ENCODE data around the gene RBM33. TPM values are rescaled to one million over a fixed set of nuclear protein-coding genes. Genes with fewer than 3 reads are reported as not detected.

RBM33 gene
- total and polyA plus RNA-seq, 10 of the 15 experiments (the other 5 are each of a cell fraction or from before 2014, with no cell fraction given): 4.7 to 67.2 (median 24.3) TPM

DNA sequence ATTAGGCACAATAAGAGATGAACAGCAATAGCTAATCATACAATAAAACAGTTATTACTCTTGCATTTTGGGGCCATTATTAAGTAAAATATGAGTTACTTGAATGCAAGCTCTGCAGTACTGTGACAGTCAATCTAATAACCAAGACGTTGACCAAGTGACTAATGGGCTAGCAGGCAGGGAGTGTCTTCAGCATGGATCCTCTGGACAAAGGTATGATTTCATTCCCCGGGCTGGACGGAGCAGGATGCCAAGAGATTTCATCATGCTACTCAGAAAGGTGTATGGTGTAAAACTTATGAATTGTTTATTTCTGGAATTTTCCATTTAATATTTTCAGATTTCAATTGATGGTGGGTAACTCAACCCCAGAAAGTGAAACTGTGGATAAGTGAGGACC, 86.9 kb downstream of the RBM33 start:
- ATAC-seq (no peak), FAIRE-seq (no peak), DNase-seq (ENCODE audit: low read depth, low spot score) (no peak)
- Histone ChIP-seq H3K4me1 (ENCODE audit: control insufficient read depth, insufficient read depth, low read length) (peaks cover 16% of the 10 kb centered on the region), H3K79me2 (ENCODE audit: control insufficient read depth, insufficient read depth, low read length) (peaks cover 31% of the 10 kb centered on the region), H3K9me3 (replicated peaks; ENCODE audit: control insufficient read depth, insufficient read depth, low read length) (no peaks in the 10 kb centered on the region; the same call in none of the 3 replicates), H4K20me1 (ENCODE audit: control insufficient read depth, insufficient read depth) (no peaks in the 10 kb centered on the region), H3K27ac (ENCODE audit: control insufficient read depth, insufficient read depth) (no peak overlapping the region), H3K36me3 (ENCODE audit: control insufficient read depth in 2 of 2, insufficient read depth in 2 of 2, low read length in 1 of 2) (peaks cover 12 to 32% of the 10 kb centered on the region in 2 experiments), H2AFZ (ENCODE audit: control insufficient read depth, low read depth, low read length) (no peak overlapping the region), H3K4me3 (no peak overlapping the region), H3K27me3 (replicated peaks in 1 of 2; ENCODE audit: control insufficient read depth in 2 of 2, insufficient read depth in 2 of 2, low read length in 1 of 2) (no peaks in the 10 kb centered on the region), H3K4me2 (ENCODE audit: control insufficient read depth, insufficient read depth) (no peak overlapping the region), H3K9ac (ENCODE audit: control insufficient read depth, insufficient read depth, low read length) (no peak overlapping the region)
- TF ChIP-seq KDM1A (IDR thresholded peaks at IDR 0.05; ENCODE audit: borderline replicate concordance) (no peak), PML (IDR thresholded peaks at IDR 0.05; ENCODE audit: low read length) (no peak)
- no TSS peak for BruUV-seq (replicated peaks)
- POLR2A ChIA-PET: no interaction called here
- SMC1A ChIA-PET (ENCODE audit: uncharacterized antibody, unreplicated experiment): interaction anchor here (0.7 to 1.7 kb wide), 6 partner anchors 9 to 135 kb away, joined by 3 to 6 read pairs (median 4); no protein-coding TSS in a partner anchor
- intact Hi-C loops (cut with micrococcal nuclease; ENCODE audit: unreplicated experiment): no loop called here
- CTCF ChIA-PET: interaction anchor here (1.3 to 14.1 kb wide), 5 partner anchors 14 to 804 kb away, joined by 3 to 192 read pairs (median 4); no protein-coding TSS in a partner anchor
- WGBS (ENCODE audit: insufficient coverage, insufficient replicate concordance, low lambda C conversion rate, missing lambda C conversion rate): 85% methylated on average over 3 of the region's 3 CpGs
- RAD21 ChIA-PET (ENCODE audit: unreplicated experiment): interaction anchor here (1.1 to 1.4 kb wide), 3 partner anchors 21 to 87 kb away, joined by 3 read pairs; partner anchors contain the start of gene RBM33
- in situ Hi-C loops (cut with MboI): no loop called here

DNA sequence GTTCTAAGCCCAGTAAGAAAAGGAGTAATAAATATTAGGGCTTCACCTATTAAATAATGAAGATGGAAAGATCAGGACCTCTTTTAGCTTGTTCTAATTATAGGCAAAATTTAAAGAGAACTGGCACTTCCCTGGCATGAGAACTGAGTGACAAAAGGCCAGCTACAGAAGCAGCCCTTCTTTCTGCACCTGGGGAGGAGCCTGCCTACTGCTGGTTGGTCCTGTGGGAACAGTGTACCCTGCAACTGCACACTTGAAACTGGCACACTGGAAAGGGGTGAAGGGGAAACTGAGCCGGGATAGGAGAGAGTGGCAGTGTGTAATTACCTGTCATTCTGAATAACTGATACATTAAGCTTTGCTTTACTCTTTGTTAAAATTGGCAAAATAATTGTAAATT, 87.4 kb downstream of the RBM33 start:
- Histone ChIP-seq H3K4me2 (ENCODE audit: control insufficient read depth, insufficient read depth) (no peak overlapping the region), H3K4me1 (ENCODE audit: control insufficient read depth, insufficient read depth, low read length) (peaks cover 16% of the 10 kb centered on the region), H3K27me3 (replicated peaks in 1 of 2; ENCODE audit: control insufficient read depth in 2 of 2, insufficient read depth in 2 of 2, low read length in 1 of 2) (no peaks in the 10 kb centered on the region), H3K36me3 (ENCODE audit: control insufficient read depth in 2 of 2, insufficient read depth in 2 of 2, low read length in 1 of 2) (peaks cover 12 to 32% of the 10 kb centered on the region in 2 experiments), H3K9ac (ENCODE audit: control insufficient read depth, insufficient read depth, low read length) (no peak overlapping the region), H3K4me3 (no peak overlapping the region), H3K9me3 (replicated peaks; ENCODE audit: control insufficient read depth, insufficient read depth, low read length) (no peaks in the 10 kb centered on the region; the same call in none of the 3 replicates), H3K79me2 (ENCODE audit: control insufficient read depth, insufficient read depth, low read length) (peaks cover 30% of the 10 kb centered on the region), H3K27ac (ENCODE audit: control insufficient read depth, insufficient read depth) (no peak overlapping the region), H4K20me1 (ENCODE audit: control insufficient read depth, insufficient read depth) (no peaks in the 10 kb centered on the region), H2AFZ (ENCODE audit: control insufficient read depth, low read depth, low read length) (no peak overlapping the region)
- ATAC-seq (no peak), DNase-seq (ENCODE audit: low read depth, low spot score) (no peak), FAIRE-seq (no peak)
- ChIA-PET POLR2A (no interaction called here), RAD21 (ENCODE audit: unreplicated experiment) (interaction anchor here (1.1 to 1.4 kb wide), 2 partner anchors 22 to 35 kb away, joined by 3 read pairs; no protein-coding TSS in a partner anchor), CTCF (interaction anchor here (1.0 to 14.1 kb wide), 7 partner anchors 8 to 805 kb away, joined by 3 to 192 read pairs (median 4); no protein-coding TSS in a partner anchor), SMC1A (ENCODE audit: uncharacterized antibody, unreplicated experiment) (interaction anchor here (0.7 to 1.2 kb wide), 5 partner anchors 14 to 136 kb away, joined by 3 to 6 read pairs (median 3); no protein-coding TSS in a partner anchor)
- intact Hi-C loops (cut with micrococcal nuclease; ENCODE audit: unreplicated experiment): no loop called here
- no TSS peak for BruUV-seq (replicated peaks)
- in situ Hi-C loops (cut with MboI): no loop called here
- TF ChIP-seq, protein P1, sequence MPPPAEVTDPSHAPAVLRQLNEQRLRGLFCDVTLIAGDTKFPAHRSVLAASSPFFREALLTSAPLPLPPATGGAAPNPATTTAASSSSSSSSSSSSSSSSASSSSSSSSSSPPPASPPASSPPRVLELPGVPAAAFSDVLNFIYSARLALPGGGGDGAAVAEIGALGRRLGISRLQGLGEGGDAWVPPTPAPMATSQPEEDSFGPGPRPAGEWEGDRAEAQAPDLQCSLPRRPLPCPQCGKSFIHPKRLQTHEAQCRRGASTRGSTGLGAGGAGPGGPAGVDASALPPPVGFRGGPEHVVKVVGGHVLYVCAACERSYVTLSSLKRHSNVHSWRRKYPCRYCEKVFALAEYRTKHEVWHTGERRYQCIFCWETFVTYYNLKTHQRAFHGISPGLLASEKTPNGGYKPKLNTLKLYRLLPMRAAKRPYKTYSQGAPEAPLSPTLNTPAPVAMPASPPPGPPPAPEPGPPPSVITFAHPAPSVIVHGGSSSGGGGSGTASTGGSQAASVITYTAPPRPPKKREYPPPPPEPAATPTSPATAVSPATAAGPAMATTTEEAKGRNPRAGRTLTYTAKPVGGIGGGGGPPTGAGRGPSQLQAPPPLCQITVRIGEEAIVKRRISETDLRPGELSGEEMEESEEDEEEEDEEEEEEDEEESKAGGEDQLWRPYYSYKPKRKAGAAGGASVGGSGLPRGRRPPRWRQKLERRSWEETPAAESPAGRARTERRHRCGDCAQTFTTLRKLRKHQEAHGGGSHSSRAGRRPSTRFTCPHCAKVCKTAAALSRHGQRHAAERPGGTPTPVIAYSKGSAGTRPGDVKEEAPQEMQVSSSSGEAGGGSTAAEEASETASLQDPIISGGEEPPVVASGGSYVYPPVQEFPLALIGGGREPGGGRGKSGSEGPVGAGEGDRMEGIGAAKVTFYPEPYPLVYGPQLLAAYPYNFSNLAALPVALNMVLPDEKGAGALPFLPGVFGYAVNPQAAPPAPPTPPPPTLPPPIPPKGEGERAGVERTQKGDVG (CRISPR knock-in tag; IDR thresholded peaks at IDR 0.05): no peak
- TF ChIP-seq, protein P2, sequence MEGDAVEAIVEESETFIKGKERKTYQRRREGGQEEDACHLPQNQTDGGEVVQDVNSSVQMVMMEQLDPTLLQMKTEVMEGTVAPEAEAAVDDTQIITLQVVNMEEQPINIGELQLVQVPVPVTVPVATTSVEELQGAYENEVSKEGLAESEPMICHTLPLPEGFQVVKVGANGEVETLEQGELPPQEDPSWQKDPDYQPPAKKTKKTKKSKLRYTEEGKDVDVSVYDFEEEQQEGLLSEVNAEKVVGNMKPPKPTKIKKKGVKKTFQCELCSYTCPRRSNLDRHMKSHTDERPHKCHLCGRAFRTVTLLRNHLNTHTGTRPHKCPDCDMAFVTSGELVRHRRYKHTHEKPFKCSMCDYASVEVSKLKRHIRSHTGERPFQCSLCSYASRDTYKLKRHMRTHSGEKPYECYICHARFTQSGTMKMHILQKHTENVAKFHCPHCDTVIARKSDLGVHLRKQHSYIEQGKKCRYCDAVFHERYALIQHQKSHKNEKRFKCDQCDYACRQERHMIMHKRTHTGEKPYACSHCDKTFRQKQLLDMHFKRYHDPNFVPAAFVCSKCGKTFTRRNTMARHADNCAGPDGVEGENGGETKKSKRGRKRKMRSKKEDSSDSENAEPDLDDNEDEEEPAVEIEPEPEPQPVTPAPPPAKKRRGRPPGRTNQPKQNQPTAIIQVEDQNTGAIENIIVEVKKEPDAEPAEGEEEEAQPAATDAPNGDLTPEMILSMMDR (IDR thresholded peaks at IDR 0.05 in 2 of 3, conservative IDR thresholded peaks at IDR 0.05 in 1 of 3; ENCODE audit: control insufficient read depth in 2 of 3, extremely low read depth in 1 of 3, insufficient read depth in 1 of 3, low read depth in 3 of 3, low read length in 3 of 3): no peak
- TF ChIP-seq RAD21 (IDR thresholded peaks at IDR 0.05; ENCODE audit: insufficient read depth, low read depth, low read length): no peak
- TF ChIP-seq HCFC1 (IDR thresholded peaks at IDR 0.05; ENCODE audit: low read length): no peak
- WGBS (ENCODE audit: insufficient coverage, insufficient replicate concordance, low lambda C conversion rate, missing lambda C conversion rate): 100% methylated on average over 1 of the region's 1 CpG
